HG03280 (cell line): ENCODE results near the gene TMEM131L.

Experiments
- ATAC-seq: cut with Tn5 transposase; IDR thresholded peaks from one replicate; pipeline ENCODE4 v1.9.1; 2021; ENCODE audit warnings: mild to moderate bottlenecking, moderate library complexity; ENCODE audit not compliant: unreplicated experiment

Gene TMEM131L

GRCh38 chr4:153474251-153474650 is 8.1 kb downstream of the TMEM131L start:
- no peak for ATAC-seq

GRCh38 chr4:153476829-153477574 is 10.8 kb downstream of the TMEM131L start:
- ATAC-seq, result no peak

GRCh38 chr4:153479101-153479500 is 12.9 kb downstream of the TMEM131L start:
- no peak for ATAC-seq

GRCh38 chr4:153480704-153481103 is 14.5 kb downstream of the TMEM131L start:
- ATAC-seq, result no peak

GRCh38 chr4:153481478-153481877 is 15.3 kb downstream of the TMEM131L start:
- ATAC-seq, result no peak

GRCh38 chr4:153483432-153484418 is 17.6 kb downstream of the TMEM131L start:
- no peak for ATAC-seq

- no peak for ATAC-seq
Observed at GRCh38 chr4:153485359-153485758, 19.2 kb downstream of the TMEM131L start.

- no peak for ATAC-seq
Observed at GRCh38 chr4:153485860-153486259, 19.7 kb downstream of the TMEM131L start.

- ATAC-seq, result no peak
Observed at GRCh38 chr4:153486281-153487151, 20.4 kb downstream of the TMEM131L start.

- peak; percentile 36 for ATAC-seq
Observed at GRCh38 chr4:153488006-153488891, 22.1 kb downstream of the TMEM131L start.

- ATAC-seq, result no peak
Observed at GRCh38 chr4:153489856-153490558, 23.8 kb downstream of the TMEM131L start.

- no peak for ATAC-seq
Observed at GRCh38 chr4:153490985-153491483, 24.9 kb downstream of the TMEM131L start.

- ATAC-seq, result no peak
Observed at GRCh38 chr4:153494562-153494961, 28.4 kb downstream of the TMEM131L start.

GRCh38 chr4:153495480-153496193 is 29.5 kb downstream of the TMEM131L start:
- no peak for ATAC-seq

GRCh38 chr4:153497091-153497531 is 31.0 kb downstream of the TMEM131L start:
- ATAC-seq, result peak; percentile 38

- ATAC-seq, result peak; percentile 37
Observed at GRCh38 chr4:153497988-153498967, 32.1 kb downstream of the TMEM131L start.

- ATAC-seq, result no peak
Observed at GRCh38 chr4:153499005-153499404, 32.8 kb downstream of the TMEM131L start.
